SK-N-DZ (cell line): ENCODE data around the gene TPMT. TPM values are rescaled to one million over a fixed set of nuclear protein-coding genes. Genes with fewer than 3 reads are reported as not detected.
"Not testable (repeated sequence)": the region's sequence is repeated elsewhere in the genome, so short reads cannot be mapped to it uniquely, and the experiment has no call there.

ENCODE experiments used
- DNase-seq: peaks from one replicate; pipeline ENCODE4 v3.0.0-alpha.2; 2015; ENCODE audit warnings: low spot score
- polyA plus RNA-seq, 2 experiments: library from polyadenylated mRNA; depleted of rRNA; stranded (reverse); fragments of >200 nt; gene quantifications; 2 replicates each; pipeline ENCODE4 v1.2.3, GENCODE V29; 2014

TPMT gene
- polyA plus RNA-seq (2014; cell fraction: cytosol; rRNA removed), result 9.1 and 10.2 TPM in 2 replicates
- 4.0 and 4.6 TPM in 2 replicates for polyA plus RNA-seq (2014; cell fraction: nucleus; rRNA removed)

- DNase-seq, result peak; percentile 93
These were observed at the start of gene TPMT for GRCh38 chr6:18154507-18155149. TSS of gene TPMT (minus strand) at chr6:18155077. CDS start at chr6:18149127, 5,950 bp downstream.

- DNase-seq, result no peak
These were observed 48.9 kb upstream of the TPMT start for GRCh38 chr6:18203786-18204185.

- DNase-seq, result no peak
These were observed 37.1 kb upstream of the TPMT start for GRCh38 chr6:18192026-18192425.

GRCh38 chr6:18189196-18189595, 34.3 kb upstream of the TPMT start:
- DNase-seq, result no peak

- DNase-seq, result no peak
These were observed 32.8 kb upstream of the TPMT start for GRCh38 chr6:18187701-18188100.

GRCh38 chr6:18186540-18187250, 31.8 kb upstream of the TPMT start:
- no peak for DNase-seq

- DNase-seq, result no peak
These were observed 31.2 kb upstream of the TPMT start for GRCh38 chr6:18186033-18186432.

GRCh38 chr6:18185624-18186023, 30.7 kb upstream of the TPMT start:
- no peak for DNase-seq

- no peak for DNase-seq
These were observed 28.9 kb upstream of the TPMT start for GRCh38 chr6:18183766-18184165.

- DNase-seq, result no peak
These were observed 27.7 kb upstream of the TPMT start for GRCh38 chr6:18182568-18182967.

- no peak for DNase-seq
These were observed 25.0 kb upstream of the TPMT start for GRCh38 chr6:18179770-18180356.

GRCh38 chr6:18178960-18179615, 24.2 kb upstream of the TPMT start:
- DNase-seq, result no peak

GRCh38 chr6:18177286-18177965, 22.5 kb upstream of the TPMT start:
- no peak for DNase-seq

GRCh38 chr6:18176198-18176597, 21.3 kb upstream of the TPMT start:
- not testable (repeated sequence) for DNase-seq

- DNase-seq, result no peak
These were observed 17.0 kb upstream of the TPMT start for GRCh38 chr6:18171871-18172270.

- no peak for DNase-seq
These were observed 13.4 kb upstream of the TPMT start for GRCh38 chr6:18168264-18168663.

- no peak for DNase-seq
These were observed 11.6 kb upstream of the TPMT start for GRCh38 chr6:18166312-18167036.

GRCh38 chr6:18165751-18166150, 10.9 kb upstream of the TPMT start:
- DNase-seq, result no peak

GRCh38 chr6:18162401-18162800, 7.5 kb upstream of the TPMT start:
- no peak for DNase-seq

GRCh38 chr6:18161431-18161830, 6.6 kb upstream of the TPMT start:
- no peak for DNase-seq

- no peak for DNase-seq
These were observed 6.0 kb upstream of the TPMT start for GRCh38 chr6:18160911-18161310.
